Liver (tissue), 9 donors: ENCODE measurements around the gene CARD14. TPM values are rescaled to one million over a fixed set of nuclear protein-coding genes. Genes with fewer than 3 reads are reported as not detected.

ENCODE experiments used
- DNase-seq: peaks from one replicate; pipeline ENCODE4 v3.0.0-alpha.2; 2017; ENCODE audit warnings: low spot score
- H3K27ac ChIP-seq, 2 donors: one replicate each; pipeline ENCODE4 v1.7.0; 2013; ENCODE audit warnings: inconsistent platforms in 2 of 2, low read length in 2 of 2, control low read depth in 1 of 2, low read depth in 1 of 2, mild to moderate bottlenecking in 1 of 2
- H3K27me3 ChIP-seq, 4 donors: one replicate each; pipeline versions ENCODE4 v1.6.1 to v1.7.0; 2013; ENCODE audit warnings: low read length in 3 of 4, inconsistent platforms in 1 of 4, mild to moderate bottlenecking in 1 of 4, moderate library complexity in 1 of 4; ENCODE audit not compliant: control insufficient read depth in 4 of 4, insufficient read depth in 4 of 4
- H3K36me3 ChIP-seq, 4 donors: one replicate each; pipeline versions ENCODE4 v1.6.1 to v1.7.0; 2013; ENCODE audit warnings: low read length in 3 of 4, mild to moderate bottlenecking in 3 of 4, low read depth in 1 of 4, moderate library complexity in 1 of 4; ENCODE audit not compliant: control insufficient read depth in 4 of 4, insufficient read depth in 3 of 4
- H3K4me1 ChIP-seq, 4 donors: one replicate each; pipeline versions ENCODE4 v1.6.1 to v1.7.0; 2013; ENCODE audit warnings: low read length in 3 of 4, mild to moderate bottlenecking in 3 of 4, moderate library complexity in 1 of 4; ENCODE audit not compliant: control insufficient read depth in 4 of 4, insufficient read depth in 4 of 4
- H3K4me3 ChIP-seq, 3 donors: one replicate each; pipeline versions ENCODE4 v1.6.1 to v1.7.0; 2013; ENCODE audit warnings: low read length in 3 of 3, control low read depth in 1 of 3, low read depth in 1 of 3, mild to moderate bottlenecking in 1 of 3
- H3K9ac ChIP-seq, 2 donors: one replicate each; pipeline ENCODE4 v1.7.0; 2013; ENCODE audit warnings: low read length in 2 of 2, mild to moderate bottlenecking in 2 of 2, moderate library complexity in 2 of 2, control low read depth in 1 of 2, low read depth in 1 of 2
- H3K9me3 ChIP-seq, 4 donors: one replicate each; pipeline versions ENCODE4 v1.6.1 to v1.7.0; 2013; ENCODE audit warnings: low read length in 3 of 4; ENCODE audit not compliant: control insufficient read depth in 4 of 4
- ATF3 ChIP-seq: IDR thresholded peaks from 2 replicates; pipeline ENCODE4 v1.6.1; 2016; ENCODE audit warnings: antibody characterized with exemption
- CTCF ChIP-seq: fragments of 150-350 bp; IDR thresholded peaks from 2 replicates; pipeline ENCODE4 v1.5.1; 2017; ENCODE audit warnings: improper control_type of control experiment, low read depth, low read length; ENCODE audit not compliant: missing input control
- EGR1 ChIP-seq, 2 donors: IDR thresholded peaks; 2 replicates each; pipeline ENCODE4 v1.6.1; 2016 to 2018; ENCODE audit warnings: antibody characterized with exemption in 2 of 2, low read depth in 2 of 2
- FOXA1 ChIP-seq: IDR thresholded peaks from 2 replicates; pipeline ENCODE4 v1.6.1; 2016; ENCODE audit warnings: antibody characterized with exemption
- FOXA2 ChIP-seq: IDR thresholded peaks from 2 replicates; pipeline ENCODE4 v1.6.1; 2016; ENCODE audit warnings: antibody characterized with exemption
- GABPA ChIP-seq, 2 donors: IDR thresholded peaks in 1 of 2; conservative IDR thresholded peaks in 1 of 2; 2 replicates each; pipeline ENCODE4 v1.6.1; 2016; ENCODE audit warnings: antibody characterized with exemption in 2 of 2, mild to moderate bottlenecking in 1 of 2, moderate library complexity in 1 of 2
- HNF4A ChIP-seq, 2 donors: conservative IDR thresholded peaks; 2 replicates each; pipeline ENCODE4 v1.6.1; 2016; ENCODE audit warnings: antibody characterized with exemption in 2 of 2, mild to moderate bottlenecking in 2 of 2
- HNF4G ChIP-seq: IDR thresholded peaks from 2 replicates; pipeline ENCODE4 v1.6.1; 2016; ENCODE audit warnings: antibody characterized with exemption
- JUND ChIP-seq, 2 donors: IDR thresholded peaks; 2 replicates each; pipeline ENCODE4 v1.6.1; 2016; ENCODE audit warnings: antibody characterized with exemption in 2 of 2
- MAX ChIP-seq: IDR thresholded peaks from 2 replicates; pipeline ENCODE4 v1.6.1; 2016; ENCODE audit warnings: antibody characterized with exemption
- NR2F2 ChIP-seq: IDR thresholded peaks from 2 replicates; pipeline ENCODE4 v1.6.1; 2016; ENCODE audit warnings: antibody characterized with exemption
- RAD21 ChIP-seq, 2 donors: IDR thresholded peaks; 2 replicates each; pipeline ENCODE4 v1.6.1; 2016; ENCODE audit warnings: antibody characterized with exemption in 2 of 2, mild to moderate bottlenecking in 2 of 2
- REST ChIP-seq: IDR thresholded peaks from 2 replicates; pipeline ENCODE4 v1.6.1; 2016; ENCODE audit warnings: antibody characterized with exemption, mild to moderate bottlenecking
- RXRA ChIP-seq, 2 donors: IDR thresholded peaks; 2 replicates each; pipeline ENCODE4 v1.6.1; 2017 to 2018; ENCODE audit warnings: antibody characterized with exemption in 2 of 2, mild to moderate bottlenecking in 1 of 2
- SP1 ChIP-seq: IDR thresholded peaks from 2 replicates; pipeline ENCODE4 v1.6.1; 2018; ENCODE audit warnings: antibody characterized with exemption, mild to moderate bottlenecking
- TAF1 ChIP-seq: conservative IDR thresholded peaks from 2 replicates; pipeline ENCODE4 v1.6.1; 2016; ENCODE audit warnings: antibody characterized with exemption, mild to moderate bottlenecking
- YY1 ChIP-seq: IDR thresholded peaks from 2 replicates; pipeline ENCODE4 v1.6.1; 2016; ENCODE audit warnings: antibody characterized with exemption, mild to moderate bottlenecking
- ZBTB33 ChIP-seq: IDR thresholded peaks from 2 replicates; pipeline ENCODE4 v1.6.1; 2016; ENCODE audit warnings: antibody characterized with exemption
- WGBS: extraction: QIAGEN DNeasy Blood & Tissue Kit; methylation state at CpG from one replicate; pipeline ENCODE4 v1.1.7; 2013; 5-methylcytosine and 5-hydroxymethylcytosine counted together
- polyA plus RNA-seq, 2 donors: library from polyadenylated mRNA; stranded (reverse) in 1 of 2; unstranded in 1 of 2; fragments of 200-250 nt in 1 of 2; fragments of >200 nt in 1 of 2; fragmentation: Nextera tagmentation in 1 of 2; extraction: Ambion mirVana in 1 of 2; gene quantifications; one replicate each; pipeline versions ENCODE4 v1.2.1 to v1.2.3, GENCODE V29; 2013 to 2015
- total RNA-seq, 2 donors: library from RNA; depleted of rRNA; stranded (reverse); fragments of >200 nt; gene quantifications; one replicate each; pipeline ENCODE4 v1.2.3, GENCODE V29; 2014
- donor health status: healthy.
- donor health status: healthy.
- donor health status: healthy.
- donor health status: healthy.
- donor health status: healthy.

CARD14 gene
- total and polyA plus RNA-seq, 4 donors, result 0.07 to 0.70 (median 0.29) TPM

GRCh38 chr17:80246266-80246681, 76.4 kb downstream of the CARD14 start:
- Histone ChIP-seq H3K9ac (no peak overlapping the region), H3K36me3 (peaks cover 2 to 22% (median 6%) of the 10 kb centered on the region in 4 donors)
- 97% methylated on average over 19 of the region's 19 CpGs for WGBS

GRCh38 chr17:80246726-80247125, 76.9 kb downstream of the CARD14 start:
- no peak overlapping the region for H3K27ac ChIP-seq
- TF ChIP-seq FOXA1 (no peak), RAD21 (IDR thresholded peaks at IDR 0.05) (no peak), HNF4A (conservative IDR thresholded peaks at IDR 0.05) (no peak), TAF1 (no peak), REST (no peak), ZBTB33 (no peak), MAX (no peak), RXRA (IDR thresholded peaks at IDR 0.05) (no peak), EGR1 (IDR thresholded peaks at IDR 0.05; ENCODE audit: low read depth in 2 of 2) (no peak), FOXA2 (no peak), ATF3 (no peak), YY1 (no peak), HNF4G (no peak), GABPA (IDR thresholded peaks at IDR 0.05 in 1 of 2, conservative IDR thresholded peaks at IDR 0.05 in 1 of 2) (no peak), SP1 (no peak), CTCF (no peak), NR2F2 (no peak)
- DNase-seq, result no peak
- no peak overlapping the region for H3K4me3 ChIP-seq
- 96% methylated on average over 8 of the region's 8 CpGs for WGBS
- peaks cover 2 to 20% (median 3%) of the 10 kb centered on the region in 4 donors for H3K36me3 ChIP-seq
- no peak overlapping the region for H3K9ac ChIP-seq
- H3K9me3 ChIP-seq, result no peaks in the 10 kb centered on the region
- no peaks in the 10 kb centered on the region for H3K27me3 ChIP-seq
- H3K4me1 ChIP-seq, result no peaks in the 10 kb centered on the region

More at GRCh38 chr17:80246266-80246681, 76.4 kb downstream of the CARD14 start:
- Histone ChIP-seq H3K4me3 (no peak overlapping the region), H3K27me3 (no peaks in the 10 kb centered on the region), H3K27ac (no peak overlapping the region), H3K4me1 (no peaks in the 10 kb centered on the region), H3K9me3 (no peaks in the 10 kb centered on the region)
- no peak for TF ChIP-seq FOXA2
- TF ChIP-seq ZBTB33, result no peak
- TF ChIP-seq YY1, result no peak
- no peak for TF ChIP-seq FOXA1
- TF ChIP-seq GABPA (IDR thresholded peaks at IDR 0.05 in 1 of 2, conservative IDR thresholded peaks at IDR 0.05 in 1 of 2), result no peak
- no peak for TF ChIP-seq EGR1 (IDR thresholded peaks at IDR 0.05; ENCODE audit: low read depth in 2 of 2)
- no peak for TF ChIP-seq JUND (IDR thresholded peaks at IDR 0.05)
- no peak for TF ChIP-seq SP1
- no peak for DNase-seq
